Ishikawa (cell line): ENCODE measurements around the gene RIGI.

Experiments used
- CEBPB ChIP-seq: IDR thresholded peaks from 2 replicates; pipeline ENCODE4 v1.6.1; 2012
- CREB1 ChIP-seq: IDR thresholded peaks from 2 replicates; pipeline ENCODE4 v1.6.1; 2012; ENCODE audit warnings: low read depth
- EGR1 ChIP-seq: IDR thresholded peaks from 2 replicates; pipeline ENCODE4 v1.6.1; 2012
- EP300 ChIP-seq: IDR thresholded peaks from 2 replicates; pipeline ENCODE4 v1.6.1; 2012; ENCODE audit warnings: borderline replicate concordance
- NFIC ChIP-seq: IDR thresholded peaks from 2 replicates; pipeline ENCODE4 v1.6.1; 2012
- RAD21 ChIP-seq: IDR thresholded peaks from 2 replicates; pipeline ENCODE4 v1.6.1; 2012; ENCODE audit warnings: low read depth
- TAF1 ChIP-seq: IDR thresholded peaks from 2 replicates; pipeline ENCODE4 v1.6.1; 2012; ENCODE audit warnings: low read depth, mild to moderate bottlenecking
- TCF12 ChIP-seq: IDR thresholded peaks from 2 replicates; pipeline ENCODE4 v1.6.1; 2012; ENCODE audit warnings: low read depth
- TF ChIP-seq, protein P1 (sequence below): IDR thresholded peaks from 2 replicates; pipeline ENCODE4 v1.6.1; 2012; ENCODE audit warnings: low read depth, mild to moderate bottlenecking
- TF ChIP-seq, protein P2 (sequence below): IDR thresholded peaks from 2 replicates; pipeline ENCODE4 v1.6.1; 2012

DNA sequence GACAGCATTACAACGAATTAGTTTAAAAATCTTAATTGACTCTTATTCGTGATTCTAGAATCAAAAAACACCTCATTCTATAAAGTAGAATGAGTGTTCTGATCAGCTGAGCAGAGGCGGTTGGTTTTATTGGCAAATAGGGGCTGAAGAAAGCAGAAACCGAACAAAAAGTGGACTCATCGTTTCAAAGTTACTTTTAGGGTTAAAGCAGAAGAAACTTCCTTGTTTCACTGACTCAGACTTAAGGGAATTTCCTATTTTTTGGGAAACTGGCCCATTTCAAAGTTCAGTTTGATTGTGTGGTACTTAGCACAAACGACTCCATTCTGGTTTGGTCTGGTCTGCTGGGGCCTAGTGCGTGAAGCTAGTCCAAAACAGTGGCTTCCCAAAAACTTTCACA, 47.8 kb upstream of the RIGI start:
- no peak for TF ChIP-seq CEBPB
- no peak for TF ChIP-seq CREB1
- no peak for TF ChIP-seq TAF1
- TF ChIP-seq TCF12 = no peak
- no peak for TF ChIP-seq EP300
- TF ChIP-seq, protein P1, sequence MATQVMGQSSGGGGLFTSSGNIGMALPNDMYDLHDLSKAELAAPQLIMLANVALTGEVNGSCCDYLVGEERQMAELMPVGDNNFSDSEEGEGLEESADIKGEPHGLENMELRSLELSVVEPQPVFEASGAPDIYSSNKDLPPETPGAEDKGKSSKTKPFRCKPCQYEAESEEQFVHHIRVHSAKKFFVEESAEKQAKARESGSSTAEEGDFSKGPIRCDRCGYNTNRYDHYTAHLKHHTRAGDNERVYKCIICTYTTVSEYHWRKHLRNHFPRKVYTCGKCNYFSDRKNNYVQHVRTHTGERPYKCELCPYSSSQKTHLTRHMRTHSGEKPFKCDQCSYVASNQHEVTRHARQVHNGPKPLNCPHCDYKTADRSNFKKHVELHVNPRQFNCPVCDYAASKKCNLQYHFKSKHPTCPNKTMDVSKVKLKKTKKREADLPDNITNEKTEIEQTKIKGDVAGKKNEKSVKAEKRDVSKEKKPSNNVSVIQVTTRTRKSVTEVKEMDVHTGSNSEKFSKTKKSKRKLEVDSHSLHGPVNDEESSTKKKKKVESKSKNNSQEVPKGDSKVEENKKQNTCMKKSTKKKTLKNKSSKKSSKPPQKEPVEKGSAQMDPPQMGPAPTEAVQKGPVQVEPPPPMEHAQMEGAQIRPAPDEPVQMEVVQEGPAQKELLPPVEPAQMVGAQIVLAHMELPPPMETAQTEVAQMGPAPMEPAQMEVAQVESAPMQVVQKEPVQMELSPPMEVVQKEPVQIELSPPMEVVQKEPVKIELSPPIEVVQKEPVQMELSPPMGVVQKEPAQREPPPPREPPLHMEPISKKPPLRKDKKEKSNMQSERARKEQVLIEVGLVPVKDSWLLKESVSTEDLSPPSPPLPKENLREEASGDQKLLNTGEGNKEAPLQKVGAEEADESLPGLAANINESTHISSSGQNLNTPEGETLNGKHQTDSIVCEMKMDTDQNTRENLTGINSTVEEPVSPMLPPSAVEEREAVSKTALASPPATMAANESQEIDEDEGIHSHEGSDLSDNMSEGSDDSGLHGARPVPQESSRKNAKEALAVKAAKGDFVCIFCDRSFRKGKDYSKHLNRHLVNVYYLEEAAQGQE = no peak
- TF ChIP-seq, protein P2, sequence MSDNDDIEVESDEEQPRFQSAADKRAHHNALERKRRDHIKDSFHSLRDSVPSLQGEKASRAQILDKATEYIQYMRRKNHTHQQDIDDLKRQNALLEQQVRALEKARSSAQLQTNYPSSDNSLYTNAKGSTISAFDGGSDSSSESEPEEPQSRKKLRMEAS = no peak
- TF ChIP-seq RAD21 = no peak
- TF ChIP-seq NFIC = no peak
- no peak for TF ChIP-seq EGR1
